ENCODE measurements around the gene TAF10.

TAF10 gene

GRCh38 chr11:6602096-6602940 lies 9.7 kb downstream of the TAF10 start:
- no peaks in the 10 kb centered on the region for H3K27me3 ChIP-seq (replicated peaks; ENCODE audit: control insufficient read depth, insufficient read depth, low read length)
- DNase-seq (ENCODE audit: extremely low read depth, insufficient read length): no peak
- TF ChIP-seq CTCF (IDR thresholded peaks at IDR 0.05; ENCODE audit: insufficient read depth, low read length, poor library complexity, severe bottlenecking): no peak
- peaks cover 22% of the 10 kb centered on the region for H3K36me3 ChIP-seq (ENCODE audit: control insufficient read depth, insufficient read depth, low read length)
- H3K4me3 ChIP-seq (replicated peaks; ENCODE audit: low read depth, low read length): peak overlapping the region; percentile 94

GRCh38 chr11:6601041-6601461 lies 11.0 kb downstream of the TAF10 start:
- no peaks in the 10 kb centered on the region for H3K27me3 ChIP-seq (replicated peaks; ENCODE audit: control insufficient read depth, insufficient read depth, low read length)
- H3K4me3 ChIP-seq (replicated peaks; ENCODE audit: low read depth, low read length): no peak overlapping the region
- DNase-seq (ENCODE audit: extremely low read depth, insufficient read length): no peak
- peaks cover 24% of the 10 kb centered on the region for H3K36me3 ChIP-seq (ENCODE audit: control insufficient read depth, insufficient read depth, low read length)
- TF ChIP-seq CTCF (IDR thresholded peaks at IDR 0.05; ENCODE audit: insufficient read depth, low read length, poor library complexity, severe bottlenecking): no peak

- peaks cover 28% of the 10 kb centered on the region for H3K36me3 ChIP-seq (ENCODE audit: control insufficient read depth, insufficient read depth, low read length)
- TF ChIP-seq CTCF (IDR thresholded peaks at IDR 0.05; ENCODE audit: insufficient read depth, low read length, poor library complexity, severe bottlenecking): no peak
Measured at GRCh38 chr11:6599881-6600390, 12.1 kb downstream of the TAF10 start.

GRCh38 chr11:6599449-6599848 lies 12.6 kb downstream of the TAF10 start:
- no peak for TF ChIP-seq CTCF (IDR thresholded peaks at IDR 0.05; ENCODE audit: insufficient read depth, low read length, poor library complexity, severe bottlenecking)
- Histone ChIP-seq H3K36me3 (ENCODE audit: control insufficient read depth, insufficient read depth, low read length) (peaks cover 29% of the 10 kb centered on the region), H3K27me3 (replicated peaks; ENCODE audit: control insufficient read depth, insufficient read depth, low read length) (no peaks in the 10 kb centered on the region), H3K4me3 (replicated peaks; ENCODE audit: low read depth, low read length) (no peak overlapping the region)
- DNase-seq (ENCODE audit: extremely low read depth, insufficient read length): no peak

More at GRCh38 chr11:6599881-6600390, 12.1 kb downstream of the TAF10 start:
- H3K27me3 ChIP-seq (replicated peaks; ENCODE audit: control insufficient read depth, insufficient read depth, low read length): no peaks in the 10 kb centered on the region
- H3K4me3 ChIP-seq (replicated peaks; ENCODE audit: low read depth, low read length): no peak overlapping the region
- DNase-seq (ENCODE audit: extremely low read depth, insufficient read length): no peak

GRCh38 chr11:6598555-6598954 lies 13.5 kb downstream of the TAF10 start:
- peaks cover 32% of the 10 kb centered on the region for H3K36me3 ChIP-seq (ENCODE audit: control insufficient read depth, insufficient read depth, low read length)

More at GRCh38 chr11:6598555-6598954, 13.5 kb downstream of the TAF10 start:
- Histone ChIP-seq H3K4me3 (replicated peaks; ENCODE audit: low read depth, low read length) (no peak overlapping the region), H3K27me3 (replicated peaks; ENCODE audit: control insufficient read depth, insufficient read depth, low read length) (no peaks in the 10 kb centered on the region)
- no peak for TF ChIP-seq CTCF (IDR thresholded peaks at IDR 0.05; ENCODE audit: insufficient read depth, low read length, poor library complexity, severe bottlenecking)
- no peak for DNase-seq (ENCODE audit: extremely low read depth, insufficient read length)
